ENCODE data around the gene SON.
A peak's percentile ranks its signal among the peaks of the same experiment; 100 is the strongest.
"Not testable (repeated sequence)": the region's sequence is repeated elsewhere in the genome, so short reads cannot be mapped to it uniquely, and the experiment has no call there.

Gene SON

GRCh38 chr21:33542640-33543504 lies at the start of gene SON:
SON (plus strand) TSS chr21:33543038; CDS start chr21:33543093, 55 bp downstream.
- DNase-seq = peak; percentile 100

- DNase-seq = no peak
These were observed 49.1 kb upstream of the SON start for GRCh38 chr21:33493756-33494155.

GRCh38 chr21:33495743-33496142 lies 47.1 kb upstream of the SON start:
- DNase-seq = no peak

- no peak for DNase-seq
These were observed 46.5 kb upstream of the SON start for GRCh38 chr21:33496345-33496744.

GRCh38 chr21:33505833-33506232 lies 37.0 kb upstream of the SON start:
- DNase-seq = no peak

- not testable (repeated sequence) for DNase-seq
These were observed 35.8 kb upstream of the SON start for GRCh38 chr21:33507003-33507402.

GRCh38 chr21:33510826-33511225 lies 32.0 kb upstream of the SON start:
- DNase-seq = peak; percentile 24

- DNase-seq = no peak
These were observed 31.2 kb upstream of the SON start for GRCh38 chr21:33511639-33512038.

GRCh38 chr21:33512481-33512880 lies 30.4 kb upstream of the SON start:
- no peak for DNase-seq

GRCh38 chr21:33514229-33514628 lies 28.6 kb upstream of the SON start:
- no peak for DNase-seq

GRCh38 chr21:33518899-33519298 lies 23.9 kb upstream of the SON start:
- DNase-seq = no peak

- DNase-seq = no peak
These were observed 20.4 kb upstream of the SON start for GRCh38 chr21:33522297-33522952.

GRCh38 chr21:33522953-33523349 lies 19.9 kb upstream of the SON start:
- DNase-seq = no peak

- DNase-seq = no peak
These were observed 11.8 kb upstream of the SON start for GRCh38 chr21:33531007-33531406.

GRCh38 chr21:33537212-33537611 lies 5.6 kb upstream of the SON start:
- no peak for DNase-seq

- DNase-seq = no peak
These were observed 3.2 kb upstream of the SON start for GRCh38 chr21:33539616-33540015.

GRCh38 chr21:33540711-33541104 lies 2.1 kb upstream of the SON start:
- no peak for DNase-seq

- DNase-seq = no peak
These were observed 1.6 kb upstream of the SON start for GRCh38 chr21:33541105-33541711.

GRCh38 chr21:33541756-33542639 lies 840 bp upstream of the SON start, which contains the start of gene GART:
GART (minus strand) TSS chr21:33542117; CDS start chr21:33539315, 2,802 bp downstream.
- DNase-seq = peak; percentile 91

- no peak for DNase-seq
These were observed 779 bp downstream of the SON start for GRCh38 chr21:33543505-33544129.

- DNase-seq = no peak
These were observed 1.8 kb downstream of the SON start for GRCh38 chr21:33544451-33545195.
